ENCODE results near the gene WDR75. TPM values are rescaled to one million over a fixed set of nuclear protein-coding genes. Genes with fewer than 3 reads are reported as not detected.

Gene WDR75
- total RNA-seq, 2 donors from 2014 or later, result 15.3 to 30.7 TPM

DNA sequence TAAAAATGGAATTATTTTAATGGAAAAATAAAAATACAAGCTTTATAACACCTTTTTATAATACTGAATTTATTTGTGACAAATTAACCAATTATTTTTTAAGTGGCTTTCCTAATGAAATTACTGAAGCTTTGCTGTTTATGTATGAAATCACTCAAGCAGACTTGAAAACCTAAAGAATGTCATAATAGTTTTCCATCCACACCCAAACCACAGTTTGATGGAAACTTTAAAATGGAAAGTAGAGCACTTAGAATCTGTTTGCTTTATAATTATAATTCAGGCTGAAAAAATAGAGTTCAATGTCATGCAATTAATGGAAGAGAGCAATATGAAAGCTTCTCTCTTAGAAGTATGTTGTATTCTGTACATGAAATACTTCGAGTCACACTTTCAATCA, 31.6 kb upstream of the WDR75 start:
- Histone ChIP-seq H3K27ac (no peak overlapping the region), H3K36me3 (no peaks in the 10 kb centered on the region), H3K4me1 (replicated peaks) (no peaks in the 10 kb centered on the region), H3K9me3 (no peaks in the 10 kb centered on the region), H3K4me3 (no peak overlapping the region), H3K27me3 (replicated peaks; ENCODE audit: insufficient read depth) (no peaks in the 10 kb centered on the region)
- TF ChIP-seq, protein P1, sequence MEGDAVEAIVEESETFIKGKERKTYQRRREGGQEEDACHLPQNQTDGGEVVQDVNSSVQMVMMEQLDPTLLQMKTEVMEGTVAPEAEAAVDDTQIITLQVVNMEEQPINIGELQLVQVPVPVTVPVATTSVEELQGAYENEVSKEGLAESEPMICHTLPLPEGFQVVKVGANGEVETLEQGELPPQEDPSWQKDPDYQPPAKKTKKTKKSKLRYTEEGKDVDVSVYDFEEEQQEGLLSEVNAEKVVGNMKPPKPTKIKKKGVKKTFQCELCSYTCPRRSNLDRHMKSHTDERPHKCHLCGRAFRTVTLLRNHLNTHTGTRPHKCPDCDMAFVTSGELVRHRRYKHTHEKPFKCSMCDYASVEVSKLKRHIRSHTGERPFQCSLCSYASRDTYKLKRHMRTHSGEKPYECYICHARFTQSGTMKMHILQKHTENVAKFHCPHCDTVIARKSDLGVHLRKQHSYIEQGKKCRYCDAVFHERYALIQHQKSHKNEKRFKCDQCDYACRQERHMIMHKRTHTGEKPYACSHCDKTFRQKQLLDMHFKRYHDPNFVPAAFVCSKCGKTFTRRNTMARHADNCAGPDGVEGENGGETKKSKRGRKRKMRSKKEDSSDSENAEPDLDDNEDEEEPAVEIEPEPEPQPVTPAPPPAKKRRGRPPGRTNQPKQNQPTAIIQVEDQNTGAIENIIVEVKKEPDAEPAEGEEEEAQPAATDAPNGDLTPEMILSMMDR (IDR thresholded peaks at IDR 0.05), result no peak
- TF ChIP-seq POLR2A (IDR thresholded peaks at IDR 0.05), result no peak
- TF ChIP-seq POLR2AphosphoS5 (IDR thresholded peaks at IDR 0.05), result no peak
- no peak for DNase-seq (ENCODE audit: low spot score)
- 82% methylated on average over 1 of the region's 1 CpG for WGBS
- intact Hi-C loops (cut with DNase I), result loop anchor here (5.0 kb wide), 3 partner anchors 292 to 882 kb away; no protein-coding TSS in a partner anchor

DNA sequence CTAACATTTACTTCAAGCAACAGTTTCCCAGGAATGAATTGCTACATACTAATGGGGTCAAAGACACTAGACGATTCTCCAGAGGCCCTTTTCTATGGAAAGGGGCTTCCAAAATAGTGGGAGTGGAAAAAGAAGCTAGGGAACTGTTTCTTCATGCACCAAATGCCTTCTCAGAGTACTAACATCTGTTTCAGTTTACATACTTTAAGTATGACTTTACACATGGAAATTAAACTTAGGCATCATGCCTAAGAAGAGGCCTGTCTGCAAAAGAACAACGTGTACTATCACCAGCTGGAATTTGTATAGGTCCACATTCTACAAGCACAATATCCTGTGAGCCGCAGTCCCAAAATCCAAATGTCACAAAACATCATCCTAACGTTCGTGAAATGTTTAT, 29.4 kb upstream of the WDR75 start:
- Histone ChIP-seq H3K4me1 (replicated peaks) (no peaks in the 10 kb centered on the region), H3K27ac (no peak overlapping the region), H3K4me3 (no peak overlapping the region), H3K36me3 (no peaks in the 10 kb centered on the region), H3K27me3 (replicated peaks; ENCODE audit: insufficient read depth) (no peaks in the 10 kb centered on the region), H3K9me3 (no peaks in the 10 kb centered on the region)
- 29% methylated on average over 5 of the region's 5 CpGs for WGBS
- TF ChIP-seq, protein P1 (IDR thresholded peaks at IDR 0.05), result no peak
- TF ChIP-seq POLR2AphosphoS5 (IDR thresholded peaks at IDR 0.05), result no peak
- intact Hi-C loops (cut with DNase I), result loop anchor here (2.0 to 5.0 kb wide), 4 partner anchors 295 to 885 kb away; no protein-coding TSS in a partner anchor
- no peak for DNase-seq (ENCODE audit: low spot score)

DNA sequence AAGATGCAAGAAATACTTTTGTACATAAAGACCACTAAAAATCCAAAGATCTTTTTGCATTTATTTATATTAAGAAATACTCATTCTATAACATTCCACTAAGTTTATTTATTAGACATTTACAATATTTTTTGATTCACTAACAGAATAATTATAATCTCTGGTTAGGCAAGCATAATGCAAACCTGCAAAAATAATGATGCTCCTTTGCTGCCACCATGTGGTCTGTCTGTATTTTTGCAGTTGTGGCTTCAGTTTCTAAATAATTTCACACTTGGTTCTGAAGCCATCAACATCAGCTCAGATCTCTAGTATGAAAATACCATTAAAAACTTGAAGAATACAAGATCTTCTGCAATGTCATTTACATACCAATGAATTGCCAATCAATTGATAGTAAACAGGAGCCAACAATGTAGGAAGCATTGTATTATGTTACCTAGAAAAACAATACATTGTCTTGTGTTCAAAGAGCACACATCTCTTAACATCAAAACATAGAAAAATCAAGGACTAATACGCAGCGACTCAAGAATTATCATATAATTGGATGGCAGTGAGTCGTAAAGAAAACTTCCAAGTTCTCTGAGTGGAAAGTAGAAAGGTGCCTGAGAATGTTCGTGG, 28.8 kb upstream of the WDR75 start:
- Histone ChIP-seq H3K27ac (no peak overlapping the region), H3K36me3 (no peaks in the 10 kb centered on the region), H3K4me1 (replicated peaks) (no peaks in the 10 kb centered on the region), H3K9me3 (no peaks in the 10 kb centered on the region), H3K4me3 (no peak overlapping the region), H3K27me3 (replicated peaks; ENCODE audit: insufficient read depth) (no peaks in the 10 kb centered on the region)
- no peak for TF ChIP-seq POLR2A (IDR thresholded peaks at IDR 0.05)
- TF ChIP-seq, protein P1 (IDR thresholded peaks at IDR 0.05), result peak; percentile 39 to 77 (median 66)
- 29% methylated on average over 4 of the region's 4 CpGs for WGBS
- intact Hi-C loops (cut with DNase I), result loop anchor here (2.0 to 5.0 kb wide), 4 partner anchors 295 to 885 kb away; no protein-coding TSS in a partner anchor
- DNase-seq (ENCODE audit: low spot score), result no peak

DNA sequence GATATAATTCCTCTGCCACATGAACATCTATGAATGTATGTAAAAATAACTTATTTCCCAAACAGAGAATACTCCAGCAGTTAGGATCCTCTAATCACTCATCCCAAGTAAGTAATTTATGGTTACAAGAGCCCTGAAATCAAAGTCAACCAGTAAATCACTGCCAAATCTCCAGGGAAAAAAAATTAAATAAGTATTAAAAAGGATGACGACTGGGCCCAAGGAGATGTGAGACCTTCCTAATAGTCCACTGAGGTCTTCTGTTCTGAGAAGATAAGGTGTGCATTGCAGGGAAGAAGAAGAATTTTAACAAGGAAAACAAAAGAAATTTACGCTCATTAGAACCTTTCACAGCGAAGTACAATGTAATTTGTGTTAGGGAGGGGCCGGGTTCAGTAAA, 28.0 kb upstream of the WDR75 start:
- no peak overlapping the region for H3K27ac ChIP-seq

More for the DNA sequence above, 28.0 kb upstream of the WDR75 start:
- H3K9me3 ChIP-seq, result no peaks in the 10 kb centered on the region
- WGBS, result 71% methylated on average over 4 of the region's 4 CpGs
- H3K36me3 ChIP-seq, result no peaks in the 10 kb centered on the region
- intact Hi-C loops (cut with DNase I), result loop anchor here (2.0 to 5.0 kb wide), 4 partner anchors 296 to 886 kb away; no protein-coding TSS in a partner anchor
- H3K4me1 ChIP-seq (replicated peaks), result no peaks in the 10 kb centered on the region
- no peak overlapping the region for H3K4me3 ChIP-seq
- TF ChIP-seq POLR2A (IDR thresholded peaks at IDR 0.05) (no peak), POLR2AphosphoS5 (IDR thresholded peaks at IDR 0.05) (no peak)
- TF ChIP-seq, protein P1 (IDR thresholded peaks at IDR 0.05), result no peak
- no peaks in the 10 kb centered on the region for H3K27me3 ChIP-seq (replicated peaks; ENCODE audit: insufficient read depth)
- no peak for DNase-seq (ENCODE audit: low spot score)

All from prostate gland (tissue), 2 donors.